SHP77 treated with DMSO at 0.1 percent for 48 hours (cell line): ENCODE results near the gene DSCAML1.

Experiments used
- DNase-seq: peaks from one replicate; lab custom pipeline; 2025; lab: John Stamatoyannopoulos, UW

Gene DSCAML1

DNA sequence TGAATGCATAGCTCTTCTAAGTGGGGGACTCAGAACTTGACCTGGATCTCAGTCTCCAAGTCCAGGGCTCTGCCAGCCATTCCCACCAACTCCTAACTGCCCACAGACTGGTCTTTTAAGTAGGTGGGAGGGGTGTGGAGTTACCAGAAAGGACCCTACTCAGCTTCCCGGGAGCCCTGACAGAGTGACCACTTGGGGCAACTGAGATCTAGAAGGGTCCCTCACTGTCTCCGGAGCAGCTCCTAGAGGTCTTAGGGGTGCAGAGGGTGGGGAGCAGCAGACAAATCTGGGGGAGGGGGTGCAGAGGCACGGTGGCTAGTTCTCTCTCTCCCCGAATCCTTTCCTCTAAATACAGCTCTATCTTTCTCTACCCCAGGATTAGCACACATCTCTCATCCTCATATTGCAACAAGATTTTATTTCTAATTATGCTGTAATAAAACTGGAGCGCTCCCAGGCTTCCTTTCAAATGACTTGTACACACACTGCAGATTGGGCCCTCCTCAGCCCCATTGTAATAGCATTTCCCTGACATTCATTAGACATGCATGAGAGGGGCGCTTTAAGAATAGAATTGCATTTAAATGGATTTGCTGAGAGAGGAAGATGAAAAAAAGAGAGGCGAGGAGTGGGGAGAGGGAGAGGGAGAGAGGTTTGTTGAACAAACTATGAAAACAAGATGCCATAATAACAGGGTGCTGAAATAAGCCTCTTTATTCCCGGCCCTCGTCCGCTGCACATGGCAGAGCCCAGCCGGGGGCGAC lies 250.4 kb downstream of the DSCAML1 start:
- no peak for DNase-seq

DNA sequence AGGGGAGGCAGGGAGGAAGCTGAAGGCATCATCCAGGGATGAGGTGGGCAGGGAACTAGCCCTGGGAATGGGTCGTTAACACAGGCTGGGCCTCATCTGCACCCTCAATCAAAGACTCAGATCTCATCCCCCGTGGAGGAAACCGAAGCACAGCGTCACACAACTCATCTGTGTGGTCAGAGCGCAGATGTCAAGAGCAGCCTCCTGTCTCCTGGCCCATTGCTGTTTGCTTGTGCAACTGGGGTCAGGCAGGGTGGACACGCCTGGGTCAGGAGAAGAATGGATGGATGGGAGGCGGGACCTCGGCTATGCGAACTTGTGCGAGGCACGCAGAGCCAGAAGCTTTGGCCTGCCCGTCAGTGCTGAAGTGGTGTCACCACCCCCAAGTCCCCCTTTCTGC lies 251.3 kb downstream of the DSCAML1 start:
- DNase-seq, result no peak

DNA sequence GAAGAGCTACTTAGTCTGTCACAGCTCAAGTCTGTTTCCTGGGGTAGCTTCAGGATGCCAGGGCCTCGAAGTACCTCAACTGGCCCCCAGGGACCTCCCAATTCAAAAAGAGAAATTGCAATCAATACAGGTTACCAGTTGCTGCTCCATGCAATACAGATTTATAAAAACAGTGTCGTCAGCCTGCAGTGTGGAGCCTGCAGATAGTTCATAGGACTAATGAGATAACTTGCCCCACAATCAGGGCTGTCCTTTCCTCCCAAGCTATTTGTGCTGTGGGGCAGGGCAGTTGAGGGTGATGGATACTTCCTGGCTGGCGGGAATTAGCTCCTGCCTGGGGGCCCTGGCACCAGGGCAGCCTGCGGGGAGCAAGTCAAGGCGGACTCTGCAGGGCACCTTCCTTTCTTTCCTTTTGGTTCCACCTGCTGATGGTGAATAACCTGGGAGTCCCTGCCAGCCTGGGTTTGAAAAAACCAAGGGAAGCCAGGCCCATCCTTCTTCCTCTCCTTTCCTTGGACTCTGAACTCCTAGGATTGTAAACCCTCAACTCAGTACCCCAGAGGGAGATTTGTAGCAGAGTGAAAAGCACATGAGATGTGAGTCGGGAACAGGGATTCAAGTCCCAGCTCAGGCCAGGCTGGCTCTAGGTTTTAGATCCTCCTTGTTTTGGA lies 252.8 kb downstream of the DSCAML1 start:
- no peak for DNase-seq

DNA sequence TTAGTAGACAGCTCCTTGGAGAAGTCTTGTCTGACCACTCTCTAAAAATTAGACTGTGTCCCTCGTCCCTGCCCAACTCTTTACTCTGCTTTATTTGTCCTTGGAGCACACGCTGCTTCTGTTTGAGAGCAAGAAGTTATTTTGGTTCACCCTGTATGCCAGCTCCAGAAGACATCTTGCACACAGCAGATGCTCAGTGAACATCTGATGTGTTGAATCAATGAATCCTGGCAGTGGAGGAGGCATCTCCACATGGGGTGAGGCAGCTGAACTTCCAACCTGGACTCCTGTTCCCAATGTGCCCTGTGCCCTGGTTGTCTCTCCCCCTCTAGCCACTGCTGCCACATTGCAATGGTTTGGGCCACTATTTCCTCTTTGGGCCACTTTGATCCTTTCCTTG lies 255.8 kb downstream of the DSCAML1 start:
- DNase-seq, result no peak

DNA sequence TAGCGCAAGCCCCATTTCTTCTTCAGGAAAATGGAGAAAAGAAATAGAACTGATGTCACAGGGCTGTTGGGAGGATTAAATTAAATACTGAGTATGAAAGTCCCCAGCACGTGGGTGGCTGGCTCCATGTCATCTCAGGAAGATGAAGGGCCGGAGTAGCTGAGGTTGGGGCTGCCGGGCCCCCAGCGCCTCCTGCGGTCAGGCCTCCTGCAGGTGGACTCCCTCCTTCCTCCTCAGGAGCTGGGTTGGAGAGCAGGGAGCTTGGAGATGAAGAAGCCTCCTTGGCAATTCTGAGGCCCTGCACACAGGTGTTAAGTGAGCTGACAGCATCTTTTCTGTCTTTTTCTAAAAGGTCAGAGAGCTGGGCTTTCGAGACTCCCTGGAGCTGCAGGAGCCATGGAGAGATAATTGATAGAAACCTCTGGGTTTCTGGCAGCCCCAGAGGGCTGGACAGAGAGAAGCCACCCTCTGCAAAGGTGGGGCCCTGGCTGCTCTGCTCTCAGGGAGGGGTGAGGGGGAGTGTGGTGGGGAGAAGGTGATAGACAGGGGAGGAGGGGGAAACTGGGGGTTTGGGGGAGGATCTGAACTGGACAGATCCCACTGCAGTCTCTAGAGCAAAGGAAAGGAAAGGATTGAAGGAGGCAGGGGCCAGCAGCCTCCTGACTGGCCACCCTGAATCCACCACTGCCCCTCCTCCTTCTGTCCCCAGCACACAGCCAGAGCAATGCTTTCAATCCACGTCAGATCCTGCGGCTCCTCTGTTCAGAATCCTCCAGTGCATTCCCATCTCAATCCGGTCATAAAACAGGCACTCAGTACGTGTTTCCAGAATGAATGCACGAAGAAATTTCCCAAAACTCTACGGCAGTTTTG lies 258.5 kb downstream of the DSCAML1 start:
- DNase-seq, result no peak

DNA sequence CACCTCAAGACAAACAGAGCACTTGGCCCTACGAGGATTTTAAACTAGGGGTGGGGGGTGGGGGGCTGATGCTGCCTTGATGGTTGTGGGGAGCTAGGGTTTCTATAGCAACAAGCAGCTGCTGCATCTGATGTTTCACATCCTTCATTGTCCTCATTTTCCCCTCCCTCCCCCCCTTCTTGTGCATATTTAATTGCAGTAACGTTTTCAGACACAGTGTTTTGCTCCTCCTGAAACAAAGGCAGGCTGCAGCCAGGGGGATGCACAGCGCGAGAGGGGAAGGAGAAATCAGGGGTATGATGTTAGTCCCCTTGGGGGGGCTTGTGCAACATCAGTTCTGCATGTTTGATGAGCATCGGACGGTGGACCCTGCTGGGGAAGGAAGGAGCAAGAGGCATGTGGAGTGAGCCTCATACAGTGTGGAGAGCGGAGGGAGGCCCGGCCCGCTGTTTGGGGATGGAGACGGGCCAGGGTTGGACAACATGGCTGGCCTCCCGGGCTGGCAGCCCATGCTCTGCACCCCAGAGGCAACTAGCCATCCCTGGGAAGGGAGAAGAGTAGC lies 261.1 kb downstream of the DSCAML1 start:
- DNase-seq, result no peak

DNA sequence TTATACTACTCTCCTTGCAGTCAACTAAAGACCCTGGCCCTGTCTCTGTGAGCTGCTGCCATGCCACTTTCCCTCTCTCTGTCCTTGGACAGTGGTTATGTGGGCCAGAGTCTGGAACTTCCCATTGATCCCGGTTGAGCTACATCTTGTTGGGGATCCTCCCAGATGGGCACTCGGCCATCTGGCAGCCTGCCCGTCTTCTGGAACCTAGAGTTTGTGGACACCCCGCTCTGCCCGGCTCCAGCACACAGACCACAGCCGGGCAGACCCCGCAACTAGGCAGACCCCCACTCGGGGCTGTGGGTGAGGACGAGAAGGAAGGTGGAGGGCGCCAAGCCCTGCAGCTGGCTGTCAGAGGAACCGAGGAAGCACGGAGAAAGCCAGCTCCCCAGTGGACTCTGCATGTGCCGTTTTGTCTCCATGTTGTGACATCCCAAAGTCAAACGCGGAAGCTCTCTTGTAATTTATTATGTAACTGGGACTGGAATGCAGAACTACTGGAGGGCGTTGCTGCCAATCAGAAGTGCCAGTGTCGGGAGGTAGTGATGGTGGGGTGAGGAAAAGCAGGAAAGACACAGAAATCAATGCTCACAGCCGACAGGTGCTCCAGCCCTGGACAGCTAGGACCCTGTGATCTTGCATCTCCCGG lies 261.7 kb downstream of the DSCAML1 start:
- no peak for DNase-seq

DNA sequence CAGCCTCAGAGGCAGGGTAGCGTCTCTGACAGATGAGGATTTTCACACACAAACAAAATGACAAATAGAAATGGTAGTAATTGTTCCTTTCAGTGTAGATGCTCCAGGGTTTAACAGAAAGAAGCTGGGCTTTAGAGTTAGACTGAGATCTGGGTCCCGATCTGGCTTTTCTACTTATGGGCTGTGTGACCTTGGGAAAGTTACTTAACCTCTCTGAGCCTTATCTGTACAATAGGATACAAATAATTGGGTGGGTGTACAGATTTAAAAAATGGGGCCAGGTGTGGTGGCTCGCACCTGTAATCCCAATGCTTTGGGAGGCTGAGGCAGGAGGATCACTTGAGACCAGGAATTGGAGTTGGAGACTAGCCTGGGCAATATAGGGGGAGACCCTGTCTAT lies 264.4 kb downstream of the DSCAML1 start:
- DNase-seq, result no peak

DNA sequence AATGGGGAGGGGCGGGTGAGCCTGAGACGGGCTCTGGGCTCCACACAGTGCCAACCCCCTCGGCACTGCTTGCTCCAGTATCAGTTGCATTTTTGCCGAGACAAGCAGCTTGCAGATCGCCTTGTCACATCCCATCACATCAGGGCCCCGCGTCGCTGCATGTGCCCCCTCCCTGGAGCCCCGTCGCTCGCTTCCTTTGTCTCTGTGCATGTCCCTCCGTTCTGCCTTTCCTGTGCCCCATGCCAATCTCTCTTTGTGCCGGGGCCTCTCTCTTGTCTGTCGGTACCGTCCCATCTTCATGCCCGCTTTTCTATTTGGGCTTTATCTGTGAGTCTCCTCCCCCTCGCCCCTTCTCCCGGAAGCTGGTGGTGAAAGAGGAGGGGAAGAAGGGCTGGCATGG lies 267.2 kb downstream of the DSCAML1 start:
- DNase-seq, result no peak

DNA sequence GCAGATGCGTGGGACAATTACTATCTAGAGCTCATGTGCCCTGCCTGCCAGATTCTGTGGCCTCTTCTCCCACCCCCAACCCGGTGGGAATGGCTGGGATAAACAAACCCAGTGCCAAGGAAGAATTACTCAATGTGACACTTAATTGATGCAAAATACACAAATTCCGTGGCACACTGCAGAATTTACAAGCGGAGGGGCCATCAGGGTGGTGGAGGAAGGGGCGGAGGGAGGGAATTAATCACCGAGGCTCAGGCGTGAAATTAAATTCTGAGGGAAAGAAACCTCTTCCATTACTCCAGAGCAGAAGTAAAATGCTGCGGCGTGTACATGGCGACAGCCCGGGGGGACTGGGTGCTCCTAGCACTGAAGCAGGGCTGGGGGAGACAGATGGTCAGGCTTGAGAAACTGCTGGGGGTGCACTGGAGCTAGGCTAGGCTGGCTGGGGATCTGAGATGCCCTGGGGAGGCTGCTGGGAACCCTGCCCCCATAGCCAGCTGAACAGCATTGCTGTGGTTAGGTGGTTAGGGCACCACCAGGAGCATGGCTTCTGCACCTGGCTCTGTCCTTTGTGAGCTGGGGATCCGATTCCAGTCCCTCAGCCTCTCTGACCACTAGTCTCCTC lies 268.8 kb downstream of the DSCAML1 start:
- DNase-seq, result no peak

DNA sequence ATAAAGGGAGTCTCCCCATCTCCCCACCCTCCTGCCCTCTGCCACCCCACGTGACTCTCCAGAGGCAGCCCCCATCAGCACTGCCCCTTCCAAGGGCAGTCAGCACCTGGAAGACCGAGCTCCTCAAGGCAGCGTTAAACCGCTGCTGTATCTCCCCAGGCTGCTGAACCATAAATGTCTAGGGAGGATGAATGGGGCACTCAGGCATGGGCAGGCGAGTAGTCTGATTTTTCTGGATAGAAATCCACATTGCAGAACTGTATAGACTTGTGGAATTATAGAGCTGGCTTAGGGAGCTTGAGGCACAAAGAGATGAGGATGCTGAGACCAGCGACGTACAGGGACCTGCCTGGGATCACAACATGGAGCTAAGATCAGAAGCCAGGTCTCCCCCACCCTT lies 269.7 kb downstream of the DSCAML1 start:
- no peak for DNase-seq

DNA sequence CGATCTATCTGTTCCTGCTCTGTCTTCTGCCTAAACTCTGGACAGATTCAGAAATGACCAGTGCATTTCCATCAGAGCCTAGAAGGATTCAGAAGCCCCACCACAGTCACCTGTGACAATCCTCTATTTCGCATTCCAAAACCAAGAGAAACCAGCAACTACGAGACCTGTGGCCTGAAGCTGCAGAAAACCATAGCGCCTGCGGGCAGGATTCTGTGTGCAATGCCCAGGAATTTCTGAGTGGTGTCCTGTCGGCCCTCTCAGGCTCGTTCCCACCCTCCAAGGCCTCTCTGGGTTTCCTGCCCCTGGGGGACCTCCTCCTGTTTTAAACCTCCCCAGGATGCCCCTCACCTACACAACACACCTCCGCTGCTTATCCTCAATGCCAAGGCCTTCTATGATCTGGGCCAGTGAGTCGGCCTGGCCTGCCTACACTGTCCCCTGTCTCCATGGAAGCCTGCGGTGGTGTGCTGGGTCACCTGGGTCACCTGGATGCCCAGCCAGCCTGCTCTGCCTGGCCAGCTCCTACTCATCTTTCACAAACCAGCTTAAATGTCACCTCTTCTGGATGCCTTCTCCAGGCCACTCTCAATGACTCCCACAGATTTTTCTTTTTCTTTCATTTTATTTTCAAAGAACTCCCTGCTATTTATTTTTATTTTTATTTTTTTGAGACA lies 271.0 kb downstream of the DSCAML1 start:
- DNase-seq, result no peak

DNA sequence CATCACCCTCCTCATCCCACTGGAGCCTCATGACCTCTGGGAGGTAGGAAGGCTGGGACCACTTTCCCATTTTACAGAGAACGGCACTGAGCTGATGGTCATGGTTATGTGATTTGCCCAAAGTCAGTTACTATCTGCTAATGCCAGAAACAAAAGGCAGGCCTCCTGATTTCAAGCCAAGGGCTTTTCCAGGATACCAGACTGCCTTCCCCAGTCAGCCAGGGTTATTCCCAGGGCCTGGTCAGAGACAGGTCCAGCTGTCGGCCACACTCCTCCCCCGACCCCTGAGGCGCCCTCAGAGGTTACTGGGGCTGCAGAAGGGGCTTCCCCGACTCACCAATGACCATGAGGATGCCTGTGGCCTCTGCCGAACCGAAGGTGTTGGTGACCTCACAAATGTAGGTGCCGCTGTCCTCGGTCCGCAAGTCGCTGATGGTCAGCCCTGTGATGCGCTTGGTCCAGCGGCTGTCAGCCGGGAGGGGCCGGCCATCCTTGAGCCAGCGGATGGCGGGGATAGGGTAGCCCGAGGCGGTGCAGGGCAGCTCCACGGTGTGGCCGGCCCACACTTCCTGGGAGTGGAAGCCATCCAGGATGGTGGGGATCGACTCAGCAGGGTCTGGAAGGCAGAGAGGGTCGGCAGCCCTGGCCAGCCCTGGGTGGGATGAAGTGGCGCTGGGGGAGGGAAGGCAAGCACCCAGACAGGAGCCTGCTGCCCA lies 272.4 kb downstream of the DSCAML1 start:
- no peak for DNase-seq

DNA sequence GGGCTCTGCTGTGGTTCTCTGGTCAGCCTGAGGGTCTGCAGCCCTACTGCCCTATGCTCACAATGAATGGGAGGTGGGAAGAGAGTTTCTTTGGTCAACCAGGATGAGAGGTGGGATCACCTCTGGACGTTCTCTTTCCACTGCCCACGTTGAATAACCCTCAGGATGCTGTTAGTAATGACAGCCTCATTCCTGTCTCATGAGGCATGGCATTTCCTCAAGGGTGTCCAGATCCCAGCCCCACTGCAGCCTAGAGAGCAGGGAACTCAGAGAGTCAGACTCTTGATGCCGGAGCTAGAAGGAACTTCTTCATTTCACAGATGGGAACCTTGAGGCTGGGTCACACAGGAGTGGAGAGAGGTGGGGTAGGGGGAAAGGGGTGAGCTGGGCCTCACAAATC lies 273.3 kb downstream of the DSCAML1 start:
- no peak for DNase-seq

DNA sequence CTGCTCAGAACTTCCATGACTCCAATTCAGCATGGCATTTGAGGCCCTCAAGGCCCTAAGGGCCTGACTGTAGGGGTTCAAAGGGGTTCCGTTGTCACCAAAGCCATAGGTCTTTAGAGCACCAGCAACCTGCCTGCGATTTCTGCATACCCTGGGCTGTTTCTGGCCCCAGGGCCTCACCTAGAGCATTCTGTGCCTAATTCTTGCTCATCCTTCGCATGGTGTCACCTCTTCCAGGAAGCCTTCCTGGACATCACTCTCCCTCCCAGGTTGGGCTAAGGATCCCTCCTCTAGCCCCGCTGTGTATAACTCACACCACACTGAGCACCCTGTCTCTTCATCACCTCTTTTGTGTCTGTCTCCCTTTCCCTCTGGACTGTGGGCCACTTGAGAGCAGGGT lies 275.0 kb downstream of the DSCAML1 start:
- no peak for DNase-seq

DNA sequence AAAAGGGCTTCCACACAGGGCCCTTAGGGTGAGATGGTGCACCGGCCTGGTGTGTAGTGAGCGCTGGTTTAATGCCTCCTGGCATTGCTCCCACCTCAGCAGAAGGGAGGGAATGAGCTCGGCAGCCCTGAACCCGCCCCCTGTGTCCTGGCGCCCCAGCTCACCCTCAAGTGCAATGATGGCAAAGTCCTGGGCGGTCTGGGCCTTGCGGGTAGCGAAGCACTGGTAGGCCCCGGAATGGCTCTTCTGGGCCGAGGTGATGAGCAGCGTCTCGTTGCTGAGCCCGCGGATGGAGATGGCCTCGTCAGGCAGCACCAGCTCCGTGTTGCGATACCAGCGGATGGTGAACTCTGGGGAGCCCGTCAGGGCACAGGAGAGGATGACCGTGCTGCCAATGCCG lies 276.1 kb downstream of the DSCAML1 start:
- DNase-seq, result no peak

DNA sequence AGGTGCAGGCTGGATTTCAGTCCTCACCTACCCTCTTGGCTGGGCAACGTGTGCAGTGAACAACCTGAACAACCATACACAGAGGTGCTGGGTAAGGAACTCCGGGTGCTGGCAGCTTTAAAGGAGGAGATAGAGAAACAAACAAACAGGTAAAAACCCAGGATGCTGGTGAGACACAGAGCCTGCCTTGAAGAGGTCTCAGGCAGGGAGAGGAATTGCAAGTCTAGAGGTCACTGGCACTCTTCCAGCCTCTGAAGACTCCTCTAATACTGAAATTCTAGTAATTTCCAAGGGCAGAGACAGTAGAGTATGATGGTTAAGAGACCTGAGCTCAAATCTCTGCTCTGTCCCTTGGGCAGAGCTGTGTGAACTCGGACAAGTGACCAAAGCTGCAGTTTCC lies 276.8 kb downstream of the DSCAML1 start:
- DNase-seq, result no peak

DNA sequence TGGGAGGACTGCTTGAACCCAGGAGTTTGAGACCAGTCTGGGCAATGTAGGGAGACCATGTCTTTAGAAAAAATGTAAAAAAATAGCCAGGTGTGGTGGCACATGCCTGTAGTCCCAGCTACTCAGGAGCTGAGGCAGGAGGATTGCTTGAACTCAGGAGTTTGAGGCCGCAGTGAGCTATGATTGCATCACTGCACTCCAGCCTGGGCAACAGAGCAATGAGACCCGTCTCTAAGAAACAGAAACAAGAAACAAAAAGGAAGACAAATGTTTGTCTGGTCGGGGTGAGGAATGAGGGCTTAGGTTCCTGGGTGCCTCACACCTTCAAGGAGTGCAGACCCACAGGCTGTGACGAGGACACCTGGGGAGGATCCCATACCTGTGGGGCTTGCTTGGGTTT lies 277.4 kb downstream of the DSCAML1 start:
- no peak for DNase-seq

DNA sequence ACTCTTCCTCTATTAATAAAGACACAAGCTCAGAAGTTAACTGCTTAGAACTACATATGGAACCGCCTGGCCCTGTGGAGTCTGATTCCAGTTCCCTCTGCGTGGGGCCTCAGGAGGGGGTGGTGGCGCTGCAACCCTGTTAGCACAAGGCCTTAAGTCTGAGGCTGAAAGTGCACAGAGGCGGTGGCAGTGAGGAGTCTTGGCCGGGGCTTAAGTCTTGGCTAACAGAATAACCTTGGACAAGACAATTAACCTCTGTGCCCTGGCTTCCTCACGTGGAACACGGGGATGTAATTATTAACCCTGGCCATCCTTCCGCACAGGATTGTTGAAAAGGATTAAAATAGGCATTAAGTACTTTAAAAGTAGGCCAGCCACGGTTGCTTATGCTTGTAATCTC lies 277.8 kb downstream of the DSCAML1 start:
- no peak for DNase-seq

DNA sequence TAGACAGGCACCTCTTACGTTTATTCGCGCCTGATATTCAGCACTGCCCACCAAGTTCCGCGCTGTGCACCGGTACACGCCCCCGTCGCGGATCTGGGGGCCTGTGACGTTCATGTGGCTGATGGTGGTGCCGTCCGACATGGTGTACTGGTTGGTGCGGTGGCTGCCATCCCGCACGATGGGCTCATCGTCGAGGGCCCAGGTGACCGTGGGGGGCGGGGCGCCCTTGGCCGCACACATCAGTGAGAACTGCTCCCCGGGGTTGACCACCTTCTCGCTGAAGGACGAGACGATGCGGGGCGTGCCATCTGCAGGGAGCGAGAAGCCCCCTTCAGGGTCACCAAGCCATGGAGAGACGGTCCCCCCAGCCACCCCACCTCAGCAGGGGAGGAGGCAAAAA lies 278.6 kb downstream of the DSCAML1 start:
- no peak for DNase-seq
